Uterus (tissue), 4 donors: ENCODE data around the gene CHMP4B. TPM values are rescaled to one million over a fixed set of nuclear protein-coding genes. Genes with fewer than 3 reads are reported as not detected.

Source experiments
- DNase-seq, 2 donors: peaks; one replicate each; pipeline ENCODE4 v3.0.0-alpha.2; 2019 to 2020
- H3K27ac ChIP-seq, 2 donors: fragments of 200-600 bp; sonication (generic); 1 replicate in 1 of 2; 2 replicates in 1 of 2; pipeline ENCODE4 v1.5.1; 2016 to 2018
- H3K27me3 ChIP-seq, 2 donors: fragments of 200-600 bp; sonication (generic); one replicate each; pipeline ENCODE4 v1.5.1; 2018 to 2019; ENCODE audit warnings: control low read depth in 1 of 2
- H3K36me3 ChIP-seq, 2 donors: fragments of 200-600 bp; sonication (generic); one replicate each; pipeline ENCODE4 v1.5.1; 2019; ENCODE audit warnings: control low read depth in 1 of 2
- H3K4me1 ChIP-seq, 2 donors: fragments of 200-600 bp; sonication (generic); one replicate each; pipeline ENCODE4 v1.5.1; 2018 to 2019; ENCODE audit warnings: control low read depth in 1 of 2
- H3K4me3 ChIP-seq, 2 donors: fragments of 200-600 bp; sonication (generic); 1 replicate in 1 of 2; 2 replicates in 1 of 2; pipeline ENCODE4 v1.5.1; 2018 to 2019; ENCODE audit warnings: mild to moderate bottlenecking in 1 of 2
- H3K9me3 ChIP-seq, 2 donors: fragments of 200-600 bp; sonication (generic); one replicate each; pipeline ENCODE4 v1.5.1; 2019; ENCODE audit warnings: control low read depth in 1 of 2
- CTCF ChIP-seq, 4 experiments: fragments of 200-600 bp in 2 of 4; fragments of 450-650 bp in 2 of 4; sonication (generic) in 2 of 4; IDR thresholded peaks; one replicate each; pipeline ENCODE4 v1.5.1; 2016 to 2019; ENCODE audit warnings: antibody characterized with exemption in 4 of 4, mild to moderate bottlenecking in 2 of 4, moderate library complexity in 1 of 4
- POLR2A ChIP-seq, 2 donors: fragments of 450-650 bp; IDR thresholded peaks; one replicate each; pipeline ENCODE4 v1.6.1; 2016; ENCODE audit warnings: antibody characterized with exemption in 2 of 2, mild to moderate bottlenecking in 1 of 2, moderate library complexity in 1 of 2
- intact Hi-C: fragments of 100-400 bp; cut with DNase I; formaldehyde crosslinking; loops from one replicate; pipeline ENCODE4 v1.15.1; 2023; ENCODE audit warnings: low total_unique reads
- total RNA-seq, 4 donors: library from RNA; depleted of rRNA in 3 of 4; stranded (reverse); fragments of >200 nt in 3 of 4; gene quantifications; one replicate each; pipeline versions ENCODE4 v1.1.0 to v1.2.4, GENCODE V29; 2014 to 2023
- donor health status: DM: yes; HTN: yes; CAD: no.

The CHMP4B gene
- total RNA-seq, 4 donors from 2014 or later: 48.0 to 73.8 (median 57.9) TPM

- no peak for DNase-seq
- Histone ChIP-seq H3K4me3 (no peak overlapping the region), H3K36me3 (no peaks in the 10 kb centered on the region), H3K27ac (no peak overlapping the region), H3K4me1 (no peaks in the 10 kb centered on the region), H3K27me3 (no peaks in the 10 kb centered on the region), H3K9me3 (peaks cover 0 to 2% of the 10 kb centered on the region in 2 donors)
- TF ChIP-seq CTCF (IDR thresholded peaks at IDR 0.05): no peak
- no peak for TF ChIP-seq POLR2A (IDR thresholded peaks at IDR 0.05)
- intact Hi-C loops: no loop called here
Observed at GRCh38 chr20:33874129-33874528, 63.0 kb downstream of the CHMP4B start.

- intact Hi-C loops: no loop called here
- Histone ChIP-seq H3K27me3 (no peaks in the 10 kb centered on the region), H3K9me3 (peaks cover 0 to 7% of the 10 kb centered on the region in 2 donors), H3K27ac (no peak overlapping the region), H3K4me1 (no peaks in the 10 kb centered on the region), H3K36me3 (no peaks in the 10 kb centered on the region), H3K4me3 (no peak overlapping the region)
- TF ChIP-seq CTCF (IDR thresholded peaks at IDR 0.05) (no peak), POLR2A (IDR thresholded peaks at IDR 0.05) (no peak)
- no peak for DNase-seq
Observed at GRCh38 chr20:33875055-33875454, 63.9 kb downstream of the CHMP4B start.

- Histone ChIP-seq H3K4me3 (no peak overlapping the region), H3K4me1 (no peaks in the 10 kb centered on the region), H3K27ac (no peak overlapping the region), H3K9me3 (peaks cover 0 to 7% of the 10 kb centered on the region in 2 donors), H3K36me3 (no peaks in the 10 kb centered on the region), H3K27me3 (no peaks in the 10 kb centered on the region)
- intact Hi-C loops: no loop called here
- TF ChIP-seq CTCF (IDR thresholded peaks at IDR 0.05): no peak
- no peak for TF ChIP-seq POLR2A (IDR thresholded peaks at IDR 0.05)
- no peak for DNase-seq
Observed at GRCh38 chr20:33875534-33876026, 64.4 kb downstream of the CHMP4B start.

DNA sequence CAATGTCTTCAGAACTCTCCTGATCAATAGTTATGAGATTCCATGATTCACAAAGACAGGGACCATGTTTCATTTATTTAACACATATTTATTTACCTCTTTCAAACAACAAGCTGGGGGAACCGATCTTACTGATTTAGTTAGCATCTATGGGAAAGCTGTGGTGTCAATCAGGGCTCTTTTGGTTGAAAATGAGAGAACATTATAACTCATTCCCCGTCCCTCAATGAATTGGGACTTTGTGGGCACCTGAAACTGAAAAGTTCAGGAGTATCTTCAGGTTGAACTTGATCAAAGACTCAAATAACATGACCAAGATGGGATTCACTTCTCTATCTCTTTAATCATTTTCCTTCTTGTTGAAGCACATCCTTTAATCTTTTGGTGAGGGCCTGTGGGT is 67.4 kb downstream of the CHMP4B start:
- Histone ChIP-seq H3K9me3 (peaks cover 0 to 7% of the 10 kb centered on the region in 2 donors), H3K27me3 (no peaks in the 10 kb centered on the region), H3K36me3 (no peaks in the 10 kb centered on the region), H3K4me1 (no peaks in the 10 kb centered on the region), H3K27ac (no peak overlapping the region), H3K4me3 (no peak overlapping the region)
- no peak for DNase-seq
- intact Hi-C loops: no loop called here
- TF ChIP-seq POLR2A (IDR thresholded peaks at IDR 0.05) (no peak), CTCF (IDR thresholded peaks at IDR 0.05) (no peak)

GRCh38 chr20:33880396-33880795 is 69.2 kb downstream of the CHMP4B start:
- H3K4me1 ChIP-seq: no peaks in the 10 kb centered on the region
- H3K27me3 ChIP-seq: no peaks in the 10 kb centered on the region
- DNase-seq: no peak
- H3K36me3 ChIP-seq: no peaks in the 10 kb centered on the region
- intact Hi-C loops: no loop called here
- TF ChIP-seq POLR2A (IDR thresholded peaks at IDR 0.05) (no peak), CTCF (IDR thresholded peaks at IDR 0.05) (no peak)
- H3K27ac ChIP-seq: no peak overlapping the region
- peaks cover 0 to 7% of the 10 kb centered on the region in 2 donors for H3K9me3 ChIP-seq
- no peak overlapping the region for H3K4me3 ChIP-seq
